ENCODE data around the gene TMBIM6.
"Not testable (repeated sequence)": the region's sequence is repeated elsewhere in the genome, so short reads cannot be mapped to it uniquely, and the experiment has no call there.

Gene TMBIM6

DNA sequence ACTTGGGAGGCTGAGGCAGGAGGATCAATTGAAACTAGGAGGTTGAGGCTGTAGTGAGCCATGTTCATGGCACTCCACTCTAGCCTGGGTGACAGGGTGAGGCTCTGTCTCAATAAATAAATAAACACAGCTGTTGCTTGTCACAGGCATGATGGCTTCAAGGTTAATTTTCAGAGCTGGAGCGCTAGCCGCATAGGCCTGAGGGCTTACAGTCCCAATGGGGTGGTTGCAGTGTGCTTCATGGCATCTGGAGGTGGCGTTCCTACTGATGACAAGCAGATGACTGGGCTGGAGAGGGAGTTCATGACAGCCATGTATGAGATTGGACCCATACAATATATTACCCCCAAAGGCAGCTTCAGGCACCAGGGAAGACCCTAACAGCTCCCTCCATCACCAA, 32.5 kb upstream of the TMBIM6 start:
- Histone ChIP-seq H3K9ac (ENCODE audit: low read length) (no peak overlapping the region), H3K4me2 (ENCODE audit: low read depth, low read length) (no peak overlapping the region), H3K9me2 (replicated peaks; ENCODE audit: insufficient read depth, low read length) (no peaks in the 10 kb centered on the region), H3K27me3 (replicated peaks; ENCODE audit: insufficient read depth, low read length) (no peaks in the 10 kb centered on the region; the same call in 1 of the 2 replicates), H3K9me3 (replicated peaks; ENCODE audit: insufficient read depth, low read length) (no peaks in the 10 kb centered on the region), H4K20me1 (ENCODE audit: insufficient read depth, low read length) (no peaks in the 10 kb centered on the region), H3K4me3 (ENCODE audit: low read length) (no peak overlapping the region), H2AFZ (ENCODE audit: low read length) (no peak overlapping the region), H3K4me1 (ENCODE audit: low read length) (peaks cover 15% of the 10 kb centered on the region), H3K79me2 (ENCODE audit: low read length) (peaks cover 13% of the 10 kb centered on the region; the same call in 1 of the 2 replicates), H3K27ac (ENCODE audit: low read length) (no peak overlapping the region), H3F3A (ENCODE audit: insufficient read depth, low read length) (no peaks in the 10 kb centered on the region), H3K36me3 (replicated peaks; ENCODE audit: insufficient read depth, low read length) (no peaks in the 10 kb centered on the region)
- TF ChIP-seq CTCF (IDR thresholded peaks at IDR 0.05; ENCODE audit: low read length) (no peak), EZH2phosphoT487 (IDR thresholded peaks at IDR 0.05; ENCODE audit: low read length) (no peak), EZH2 (optimal IDR thresholded peaks at IDR 0.05; ENCODE audit: low read depth, low read length) (no peak)
- DNase-seq: no peak

DNA sequence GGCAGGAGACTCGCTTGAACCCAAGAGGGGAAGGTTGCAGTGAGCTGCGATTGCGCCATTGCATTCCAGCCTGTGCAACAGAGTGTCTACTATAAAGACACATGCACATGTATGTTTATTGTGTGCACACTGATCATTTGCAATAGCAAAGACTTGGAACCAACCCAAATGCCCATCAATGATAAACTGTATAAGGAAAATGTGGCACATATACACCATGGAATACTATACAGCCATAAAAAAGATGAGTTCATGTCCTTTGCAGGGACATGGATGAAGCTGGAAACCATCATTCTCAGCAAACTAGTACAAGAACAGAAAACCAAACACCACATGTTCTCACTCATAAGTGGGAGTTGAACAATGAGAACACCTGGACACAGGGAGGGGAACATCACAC, 27.4 kb upstream of the TMBIM6 start:
- H3K36me3 ChIP-seq (replicated peaks; ENCODE audit: insufficient read depth, low read length); H3K27ac ChIP-seq (ENCODE audit: low read length); H3K9me3 ChIP-seq (replicated peaks; ENCODE audit: insufficient read depth, low read length); H3K79me2 ChIP-seq (ENCODE audit: low read length); H3F3A ChIP-seq (ENCODE audit: insufficient read depth, low read length); H3K4me3 ChIP-seq (ENCODE audit: low read length); H2AFZ ChIP-seq (ENCODE audit: low read length); H3K4me1 ChIP-seq (ENCODE audit: low read length); DNase-seq; H3K4me2 ChIP-seq (ENCODE audit: low read depth, low read length); H3K27me3 ChIP-seq (replicated peaks; ENCODE audit: insufficient read depth, low read length); H3K9me2 ChIP-seq (replicated peaks; ENCODE audit: insufficient read depth, low read length); H4K20me1 ChIP-seq (ENCODE audit: insufficient read depth, low read length); H3K9ac ChIP-seq (ENCODE audit: low read length): not testable (repeated sequence)

GRCh38 chr12:49716553-49716952, 24.8 kb upstream of the TMBIM6 start:
- DNase-seq: no peak

GRCh38 chr12:49717800-49718199, 23.6 kb upstream of the TMBIM6 start:
- H3K4me1 ChIP-seq (ENCODE audit: low read length); H2AFZ ChIP-seq (ENCODE audit: low read length); H3K36me3 ChIP-seq (replicated peaks; ENCODE audit: insufficient read depth, low read length); H4K20me1 ChIP-seq (ENCODE audit: insufficient read depth, low read length); H3K4me3 ChIP-seq (ENCODE audit: low read length); H3K4me2 ChIP-seq (ENCODE audit: low read depth, low read length); H3K79me2 ChIP-seq (ENCODE audit: low read length); H3F3A ChIP-seq (ENCODE audit: insufficient read depth, low read length); H3K9me2 ChIP-seq (replicated peaks; ENCODE audit: insufficient read depth, low read length); H3K27ac ChIP-seq (ENCODE audit: low read length); H3K9ac ChIP-seq (ENCODE audit: low read length); H3K27me3 ChIP-seq (replicated peaks; ENCODE audit: insufficient read depth, low read length); DNase-seq; H3K9me3 ChIP-seq (replicated peaks; ENCODE audit: insufficient read depth, low read length): not testable (repeated sequence)

More at GRCh38 chr12:49716553-49716952, 24.8 kb upstream of the TMBIM6 start:
- H3K27ac ChIP-seq (ENCODE audit: low read length): no peak overlapping the region
- no peaks in the 10 kb centered on the region for H4K20me1 ChIP-seq (ENCODE audit: insufficient read depth, low read length)
- H3K36me3 ChIP-seq (replicated peaks; ENCODE audit: insufficient read depth, low read length): no peaks in the 10 kb centered on the region
- no peaks in the 10 kb centered on the region for H3K4me1 ChIP-seq (ENCODE audit: low read length)
- H3K9ac ChIP-seq (ENCODE audit: low read length): no peak overlapping the region
- H3K9me3 ChIP-seq (replicated peaks; ENCODE audit: insufficient read depth, low read length): no peaks in the 10 kb centered on the region
- H3K9me2 ChIP-seq (replicated peaks; ENCODE audit: insufficient read depth, low read length): no peaks in the 10 kb centered on the region
- no peaks in the 10 kb centered on the region for H3F3A ChIP-seq (ENCODE audit: insufficient read depth, low read length)
- H3K4me3 ChIP-seq (ENCODE audit: low read length): no peak overlapping the region
- H3K4me2 ChIP-seq (ENCODE audit: low read depth, low read length): no peak overlapping the region
- H3K27me3 ChIP-seq (replicated peaks; ENCODE audit: insufficient read depth, low read length): no peaks in the 10 kb centered on the region
- H3K79me2 ChIP-seq (ENCODE audit: low read length): no peaks in the 10 kb centered on the region
- no peak overlapping the region for H2AFZ ChIP-seq (ENCODE audit: low read length)
- TF ChIP-seq EZH2phosphoT487 (IDR thresholded peaks at IDR 0.05; ENCODE audit: low read length) (no peak), CTCF (IDR thresholded peaks at IDR 0.05; ENCODE audit: low read length) (no peak), EZH2 (optimal IDR thresholded peaks at IDR 0.05; ENCODE audit: low read depth, low read length) (no peak)
